OCI-LY7 (cell line): ENCODE results near the gene PHF20. TPM values are rescaled to one million over a fixed set of nuclear protein-coding genes. Genes with fewer than 3 reads are reported as not detected.

Source experiments
- BruUV-seq: library from RNA; stranded (reverse); fragments of 400-500 nt; replicated peaks from 2 replicates; lab custom pipeline; 2021; lab: Mats Ljungman, UMichigan
- CTCF ChIA-PET: fragments of 300-600 bp; sonication (Branson Sonifier 250); formaldehyde crosslinking; loops from one replicate; lab custom pipeline; 2022; ENCODE audit warnings: antibody characterized with exemption; ENCODE audit not compliant: unreplicated experiment; lab: Charles Lee
- POLR2A ChIA-PET: fragments of 300-600 bp; sonication (Branson Sonifier 250); formaldehyde crosslinking; loops from one replicate; lab custom pipeline; 2022; ENCODE audit warnings: antibody characterized with exemption; lab: Charles Lee
- DNase-seq: peaks from one replicate; pipeline ENCODE4 v3.0.0-alpha.2; 2015; ENCODE audit warnings: low spot score
- H2AFZ ChIP-seq: fragments of 200-600 bp; sonication (generic), shearing (Covaris generic); 2 replicates; pipeline ENCODE4 v1.6.1; 2014; ENCODE audit warnings: mild to moderate bottlenecking, antibody characterized with exemption, low read length, moderate library complexity
- H3K27ac ChIP-seq: fragments of 200-600 bp; sonication (generic); 2 replicates; pipeline ENCODE4 v1.5.1; 2014; ENCODE audit warnings: mixed run types, low read depth, mild to moderate bottlenecking, moderate library complexity, low read length, inconsistent platforms; ENCODE audit not compliant: poor library complexity, severe bottlenecking
- H3K36me3 ChIP-seq: fragments of 200-600 bp; sonication (generic); 2 replicates; pipeline ENCODE4 v1.6.1; 2014; ENCODE audit warnings: mild to moderate bottlenecking, antibody characterized with exemption, low read length, moderate library complexity, mixed read lengths; ENCODE audit not compliant: insufficient read depth
- H3K4me1 ChIP-seq: fragments of 200-600 bp; sonication (generic); 2 replicates; pipeline ENCODE4 v1.5.1; 2014; ENCODE audit warnings: mild to moderate bottlenecking, low read length; ENCODE audit not compliant: insufficient read depth, poor library complexity, severe bottlenecking
- H3K4me2 ChIP-seq: fragments of 200-600 bp; sonication (generic); 2 replicates; pipeline ENCODE4 v1.6.1; 2014; ENCODE audit warnings: mild to moderate bottlenecking, low read length
- H3K4me3 ChIP-seq: fragments of 200-600 bp; sonication (generic); 2 replicates; pipeline ENCODE4 v1.5.1; 2014; ENCODE audit warnings: mild to moderate bottlenecking, low read depth, low read length; ENCODE audit not compliant: poor library complexity, severe bottlenecking
- H3K79me2 ChIP-seq: fragments of 200-600 bp; sonication (generic); 2 replicates; pipeline ENCODE4 v1.6.1; 2016; ENCODE audit warnings: low read depth, mild to moderate bottlenecking, low read length, moderate library complexity, mixed read lengths; ENCODE audit not compliant: insufficient read depth
- H3K9me2 ChIP-seq: fragments of 200-600 bp; sonication (generic); 2 replicates; pipeline ENCODE4 v1.6.1; 2016; ENCODE audit warnings: mild to moderate bottlenecking, low read length, mixed read lengths; ENCODE audit not compliant: insufficient read depth
- H3K9me3 ChIP-seq: fragments of 200-600 bp; sonication (generic); 2 replicates; pipeline ENCODE4 v1.6.1; 2014; ENCODE audit warnings: mild to moderate bottlenecking, mixed run types, low read length, mixed read lengths
- H4K20me1 ChIP-seq: fragments of 200-600 bp; sonication (generic); 2 replicates; pipeline ENCODE4 v1.6.1; 2014; ENCODE audit warnings: mild to moderate bottlenecking, antibody characterized with exemption, low read length, moderate library complexity, mixed read lengths; ENCODE audit not compliant: insufficient read depth
- CTCF ChIP-seq: fragments of 200-600 bp; sonication (generic); conservative IDR thresholded peaks from 2 replicates; pipeline ENCODE4 v1.5.1; 2014; ENCODE audit warnings: mild to moderate bottlenecking, antibody characterized with exemption, low read length, moderate library complexity, mixed read lengths
- EZH2phosphoT487 ChIP-seq: fragments of 200-600 bp; sonication (generic); IDR thresholded peaks from 2 replicates; pipeline ENCODE4 v1.6.1; 2018; ENCODE audit warnings: low read depth, borderline replicate concordance, mild to moderate bottlenecking, mixed run types, antibody characterized with exemption, low read length, moderate library complexity, mixed read lengths
- intact Hi-C: fragments of 100-400 bp; cut with micrococcal nuclease; formaldehyde crosslinking; loops from one replicate; pipeline ENCODE4 v1.10.0; 2022; ENCODE audit not compliant: unreplicated experiment
- total RNA-seq, 2 experiments: library from RNA; depleted of rRNA in 1 of 2; stranded (reverse); fragments of >200 nt in 1 of 2; shearing (Covaris generic) in 1 of 2; gene quantifications; 2 replicates each; pipeline ENCODE4 v1.2.3, GENCODE V29; 2014 to 2022

The PHF20 gene
- total RNA-seq, 2 experiments from 2014 or later: 37.9 to 47.8 TPM

GRCh38 chr20:35975576-35976373 is 204.0 kb downstream of the PHF20 start:
- Histone ChIP-seq H3K9me3 (no peaks in the 10 kb centered on the region), H2AFZ (no peak overlapping the region), H3K79me2 (no peaks in the 10 kb centered on the region), H3K4me3 (no peak overlapping the region), H4K20me1 (no peaks in the 10 kb centered on the region), H3K36me3 (no peaks in the 10 kb centered on the region), H3K27ac (no peak overlapping the region), H3K4me2 (no peak overlapping the region), H3K4me1 (peaks cover 18% of the 10 kb centered on the region), H3K9me2 (no peaks in the 10 kb centered on the region)
- TF ChIP-seq CTCF: no peak
- TF ChIP-seq EZH2phosphoT487: no peak
- no peak for DNase-seq
- CTCF ChIA-PET: no interaction called here
- POLR2A ChIA-PET: no interaction called here
- intact Hi-C loops: no loop called here
- BruUV-seq: no TSS peak

GRCh38 chr20:35978041-35978513 is 206.3 kb downstream of the PHF20 start:
- Histone ChIP-seq H3K27ac (no peak overlapping the region), H3K9me3 (no peaks in the 10 kb centered on the region), H2AFZ (no peak overlapping the region), H3K79me2 (no peaks in the 10 kb centered on the region), H3K4me2 (peak overlapping the region; percentile 11), H3K36me3 (no peaks in the 10 kb centered on the region), H3K9me2 (no peaks in the 10 kb centered on the region), H3K4me3 (no peak overlapping the region), H4K20me1 (no peaks in the 10 kb centered on the region), H3K4me1 (peaks cover 22% of the 10 kb centered on the region)
- ChIA-PET CTCF (no interaction called here), POLR2A (interaction anchor here (0.6 to 1.4 kb wide), 5 partner anchors 13 to 474 kb away, joined by 3 to 7 read pairs (median 4); no protein-coding TSS in a partner anchor)
- intact Hi-C loops: no loop called here
- TF ChIP-seq EZH2phosphoT487 (no peak), CTCF (no peak)
- BruUV-seq: no TSS peak
- no peak for DNase-seq

GRCh38 chr20:35979544-35979943 is 207.7 kb downstream of the PHF20 start:
- ChIA-PET CTCF (no interaction called here), POLR2A (interaction anchor here (0.6 kb wide), 1 partner anchor 627 kb away, joined by 3 read pairs; no protein-coding TSS in a partner anchor)
- H3K4me2 ChIP-seq: no peak overlapping the region
- no peaks in the 10 kb centered on the region for H4K20me1 ChIP-seq
- H3K9me3 ChIP-seq: no peaks in the 10 kb centered on the region
- TF ChIP-seq CTCF: no peak
- no peak for TF ChIP-seq EZH2phosphoT487
- H3K4me3 ChIP-seq: no peak overlapping the region
- H3K27ac ChIP-seq: no peak overlapping the region
- peaks cover 26% of the 10 kb centered on the region for H3K4me1 ChIP-seq
- no peaks in the 10 kb centered on the region for H3K79me2 ChIP-seq
- H3K9me2 ChIP-seq: no peaks in the 10 kb centered on the region
- intact Hi-C loops: no loop called here
- no peak for DNase-seq
- H2AFZ ChIP-seq: no peak overlapping the region
- H3K36me3 ChIP-seq: no peaks in the 10 kb centered on the region
- BruUV-seq: no TSS peak
